Glutamatergic neuron (in vitro differentiated cells): ENCODE data around the gene COL24A1. TPM values are rescaled to one million over a fixed set of nuclear protein-coding genes. Genes with fewer than 3 reads are reported as not detected.

Source experiments
- DNase-seq: peaks from one replicate; pipeline ENCODE4 v3.0.0; 2022
- H3K27ac Mint-ChIP-seq: one replicate; pipeline ENCODE4 v1.8.0; 2020; ENCODE audit warnings: mild to moderate bottlenecking, mixed read lengths, inconsistent platforms; ENCODE audit not compliant: unreplicated experiment
- H3K27me3 Mint-ChIP-seq: one replicate; pipeline ENCODE4 v1.8.0; 2020; ENCODE audit warnings: mild to moderate bottlenecking, moderate library complexity, mixed read lengths, inconsistent platforms; ENCODE audit not compliant: unreplicated experiment
- H3K36me3 Mint-ChIP-seq: one replicate; pipeline ENCODE4 v1.8.0; 2020; ENCODE audit warnings: mild to moderate bottlenecking, mixed read lengths, inconsistent platforms; ENCODE audit not compliant: unreplicated experiment
- H3K4me1 Mint-ChIP-seq: one replicate; pipeline ENCODE4 v1.8.0; 2020; ENCODE audit warnings: mild to moderate bottlenecking, low read depth, mixed read lengths, inconsistent platforms; ENCODE audit not compliant: unreplicated experiment
- H3K4me3 Mint-ChIP-seq: one replicate; pipeline ENCODE4 v1.8.0; 2020; ENCODE audit warnings: mild to moderate bottlenecking, mixed read lengths, inconsistent platforms; ENCODE audit not compliant: unreplicated experiment
- H3K9me3 Mint-ChIP-seq: one replicate; pipeline ENCODE4 v1.8.0; 2020; ENCODE audit warnings: mild to moderate bottlenecking, moderate library complexity, mixed read lengths, inconsistent platforms; ENCODE audit not compliant: unreplicated experiment
- total RNA-seq: library from RNA; stranded (reverse); fragmentation: NEBNext Ultra II Directional; extraction: Animal tissue kit (Norgen Biotek cat#: 25700); gene quantifications from one replicate; pipeline ENCODE4 v1.2.1, GENCODE V29; 2021; ENCODE audit not compliant: unreplicated experiment
- TF ChIP-seq, protein P1 (sequence below): fragments of 200-600 bp; sonication (generic); IDR thresholded peaks from one replicate; pipeline ENCODE4 v1.5.0; 2021; ENCODE audit not compliant: partially characterized antibody, unreplicated experiment

Gene COL24A1
- total RNA-seq, 1 donor from 2014 or later = 0.15 TPM

DNA sequence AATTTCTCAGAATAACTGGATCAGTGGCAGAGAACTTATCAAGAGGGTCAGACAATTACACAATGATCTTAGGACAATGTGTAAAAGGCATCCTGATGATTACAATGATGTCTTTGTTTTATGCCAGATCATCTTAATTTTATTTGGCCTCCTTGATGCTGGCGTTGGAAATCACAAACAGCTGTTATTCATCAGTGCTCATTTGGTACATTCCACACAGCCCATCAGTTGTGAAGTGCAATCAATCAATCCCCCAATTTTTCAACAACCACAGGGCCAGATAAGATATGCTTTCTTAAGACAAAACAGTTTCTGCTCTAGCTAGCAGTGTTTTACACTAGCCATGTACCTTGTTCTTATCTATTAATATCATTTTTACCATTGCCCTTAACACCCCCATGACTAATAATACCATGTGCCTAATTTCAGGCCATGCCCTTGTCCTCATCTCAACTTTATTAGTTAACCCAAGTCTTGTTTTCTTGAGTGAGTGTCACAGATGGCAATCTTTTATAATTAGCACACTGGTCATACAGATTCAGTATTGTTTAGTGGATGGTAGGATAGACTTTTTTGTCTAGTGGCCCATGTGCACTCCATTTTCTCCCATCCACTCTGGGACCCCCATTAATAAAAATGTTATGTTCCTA is 40.8 kb upstream of the COL24A1 start:
- no peak overlapping the region for H3K27ac Mint-ChIP-seq
- DNase-seq = no peak
- TF ChIP-seq, protein P1, sequence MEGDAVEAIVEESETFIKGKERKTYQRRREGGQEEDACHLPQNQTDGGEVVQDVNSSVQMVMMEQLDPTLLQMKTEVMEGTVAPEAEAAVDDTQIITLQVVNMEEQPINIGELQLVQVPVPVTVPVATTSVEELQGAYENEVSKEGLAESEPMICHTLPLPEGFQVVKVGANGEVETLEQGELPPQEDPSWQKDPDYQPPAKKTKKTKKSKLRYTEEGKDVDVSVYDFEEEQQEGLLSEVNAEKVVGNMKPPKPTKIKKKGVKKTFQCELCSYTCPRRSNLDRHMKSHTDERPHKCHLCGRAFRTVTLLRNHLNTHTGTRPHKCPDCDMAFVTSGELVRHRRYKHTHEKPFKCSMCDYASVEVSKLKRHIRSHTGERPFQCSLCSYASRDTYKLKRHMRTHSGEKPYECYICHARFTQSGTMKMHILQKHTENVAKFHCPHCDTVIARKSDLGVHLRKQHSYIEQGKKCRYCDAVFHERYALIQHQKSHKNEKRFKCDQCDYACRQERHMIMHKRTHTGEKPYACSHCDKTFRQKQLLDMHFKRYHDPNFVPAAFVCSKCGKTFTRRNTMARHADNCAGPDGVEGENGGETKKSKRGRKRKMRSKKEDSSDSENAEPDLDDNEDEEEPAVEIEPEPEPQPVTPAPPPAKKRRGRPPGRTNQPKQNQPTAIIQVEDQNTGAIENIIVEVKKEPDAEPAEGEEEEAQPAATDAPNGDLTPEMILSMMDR = no peak
- H3K27me3 Mint-ChIP-seq = peaks cover 4% of the 10 kb centered on the region
- peaks cover 4% of the 10 kb centered on the region for H3K9me3 Mint-ChIP-seq
- H3K4me1 Mint-ChIP-seq = peaks cover 16% of the 10 kb centered on the region
- no peak overlapping the region for H3K4me3 Mint-ChIP-seq
- no peaks in the 10 kb centered on the region for H3K36me3 Mint-ChIP-seq

DNA sequence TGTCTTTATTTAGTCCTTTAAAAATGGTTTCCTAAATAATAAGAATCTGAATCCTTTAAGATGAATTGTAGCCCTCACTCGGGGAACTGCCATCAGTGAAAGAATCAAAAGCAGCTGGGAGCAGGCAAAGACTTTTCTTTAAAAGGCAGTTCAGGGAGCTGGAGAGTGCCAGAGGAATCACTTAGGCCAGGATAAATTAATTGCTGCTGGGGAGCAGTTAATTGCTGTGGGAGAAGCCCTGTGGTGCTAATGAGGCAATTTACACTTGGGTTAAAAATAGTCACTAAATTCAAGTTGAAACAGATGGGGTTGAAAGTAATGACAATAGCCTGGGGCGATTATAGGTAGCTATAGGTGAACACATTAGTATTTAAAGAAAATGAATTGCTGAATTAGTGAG is 38.7 kb upstream of the COL24A1 start:
- Mint-ChIP-seq H3K4me3 (no peak overlapping the region), H3K27me3 (peaks cover 4% of the 10 kb centered on the region), H3K36me3 (peaks cover 4% of the 10 kb centered on the region), H3K9me3 (peaks cover 4% of the 10 kb centered on the region), H3K27ac (peak overlapping the region; percentile 28), H3K4me1 (peaks cover 16% of the 10 kb centered on the region)
- TF ChIP-seq, protein P1 = no peak
- peak; percentile 22 for DNase-seq

DNA sequence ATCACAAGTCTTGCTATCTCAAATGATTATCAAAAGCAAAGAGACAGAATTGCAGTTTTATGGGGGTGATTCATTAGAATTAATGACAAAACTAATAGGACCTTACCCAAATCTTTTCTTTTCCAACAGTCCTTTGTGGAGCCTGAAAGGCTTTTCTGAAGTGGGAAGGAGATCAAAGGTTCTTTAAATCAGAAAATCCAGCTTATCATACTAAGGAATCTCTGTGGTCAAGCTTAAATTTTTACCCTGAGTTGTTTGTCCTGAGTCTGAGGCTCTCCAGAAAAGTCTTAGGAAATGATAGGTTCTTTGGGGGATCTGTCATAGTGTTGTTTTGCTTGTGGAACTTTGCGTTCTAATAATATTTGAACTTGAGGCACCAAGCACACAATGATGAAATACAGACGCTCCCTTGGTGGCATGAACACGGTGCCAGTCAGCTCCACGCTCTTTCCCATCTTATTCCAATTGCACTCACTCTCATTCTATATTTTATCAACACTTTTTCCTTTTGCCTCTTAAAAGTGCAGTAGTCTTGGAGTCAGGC is 38.0 kb upstream of the COL24A1 start:
- no peak overlapping the region for H3K27ac Mint-ChIP-seq
- TF ChIP-seq, protein P1 = no peak
- H3K9me3 Mint-ChIP-seq = peaks cover 4% of the 10 kb centered on the region
- peaks cover 4% of the 10 kb centered on the region for H3K27me3 Mint-ChIP-seq
- H3K4me3 Mint-ChIP-seq = no peak overlapping the region
- no peak for DNase-seq
- peaks cover 16% of the 10 kb centered on the region for H3K4me1 Mint-ChIP-seq
- H3K36me3 Mint-ChIP-seq = peaks cover 4% of the 10 kb centered on the region

DNA sequence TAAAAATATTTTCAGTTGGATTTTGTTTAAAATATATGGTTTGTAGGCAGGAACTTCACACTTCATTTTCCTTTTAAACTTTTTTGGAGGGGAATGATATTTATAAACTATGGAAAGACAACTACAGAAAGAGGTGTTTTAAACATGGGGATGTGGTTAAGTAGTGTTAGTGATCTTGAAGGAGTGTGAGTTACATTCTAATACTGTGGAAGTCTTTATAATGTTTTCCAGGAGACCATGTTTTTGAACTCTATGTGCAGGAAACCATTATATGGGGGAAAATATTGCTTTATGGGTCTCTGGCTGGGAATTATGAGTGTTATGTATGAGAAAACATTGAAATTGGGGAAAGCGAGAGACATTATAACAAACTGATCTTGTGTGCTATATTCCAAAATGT is 35.8 kb upstream of the COL24A1 start:
- TF ChIP-seq, protein P1 = no peak
- H3K4me1 Mint-ChIP-seq = peaks cover 13% of the 10 kb centered on the region
- H3K4me3 Mint-ChIP-seq = no peak overlapping the region
- H3K36me3 Mint-ChIP-seq = peaks cover 4% of the 10 kb centered on the region
- no peak for DNase-seq
- H3K27ac Mint-ChIP-seq = no peak overlapping the region
- H3K27me3 Mint-ChIP-seq = peaks cover 2% of the 10 kb centered on the region
- peaks cover 4% of the 10 kb centered on the region for H3K9me3 Mint-ChIP-seq

DNA sequence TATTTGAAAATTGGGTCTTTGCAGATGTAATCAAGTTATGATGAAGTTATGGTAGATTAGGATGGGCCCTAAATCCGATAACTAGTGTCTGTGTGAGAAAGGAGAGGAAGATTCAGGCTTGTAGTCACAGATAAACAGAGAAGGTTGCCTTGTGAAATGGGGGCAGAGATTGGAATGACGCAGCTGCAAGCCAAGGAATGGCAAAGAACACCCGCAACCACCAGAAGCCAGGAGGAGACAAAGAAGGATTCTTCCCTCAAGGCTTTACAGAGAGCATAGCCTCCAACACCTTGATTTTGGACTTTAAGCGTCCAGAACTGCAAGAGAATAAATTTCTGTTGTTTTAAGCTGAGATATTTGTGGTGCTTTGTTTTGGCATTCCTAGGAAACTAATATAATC is 35.4 kb upstream of the COL24A1 start:
- H3K9me3 Mint-ChIP-seq = peaks cover 4% of the 10 kb centered on the region
- H3K27me3 Mint-ChIP-seq = peaks cover 2% of the 10 kb centered on the region
- H3K4me3 Mint-ChIP-seq = no peak overlapping the region
- H3K36me3 Mint-ChIP-seq = peaks cover 4% of the 10 kb centered on the region
- peaks cover 11% of the 10 kb centered on the region for H3K4me1 Mint-ChIP-seq
- TF ChIP-seq, protein P1 = no peak
- H3K27ac Mint-ChIP-seq = no peak overlapping the region
- DNase-seq = no peak
